Activated CD4-positive, alpha-beta T cell treated with anti-CD3 and anti-CD28 coated beads, Interleukin-2, amount 10 ng/mL, durations not matched to agents 7 days and 5 days (primary cell): ENCODE data around the gene OCRL. TPM values are rescaled to one million over a fixed set of nuclear protein-coding genes. Genes with fewer than 3 reads are reported as not detected.

Experiments
- CTCF ChIA-PET: fragments of 350-600 bp; sonication (Branson Sonifier 250); formaldehyde crosslinking; loops from one replicate; lab custom pipeline; 2021; ENCODE audit warnings: antibody characterized with exemption; lab: Charles Lee
- POLR2A ChIA-PET: fragments of 350-600 bp; sonication (Branson Sonifier 250); formaldehyde crosslinking; loops from one replicate; lab custom pipeline; 2021; ENCODE audit warnings: antibody characterized with exemption; lab: Charles Lee
- DNase-seq: peaks from one replicate; pipeline ENCODE4 v3.0.0-alpha.2; 2020
- H3K27ac Mint-ChIP-seq: one replicate; pipeline ENCODE4 v1.8.0; 2021; ENCODE audit warnings: mild to moderate bottlenecking, moderate library complexity, mixed read lengths
- H3K27me3 Mint-ChIP-seq: one replicate; pipeline ENCODE4 v1.8.0; 2021; ENCODE audit warnings: mixed read lengths
- H3K36me3 Mint-ChIP-seq: one replicate; pipeline ENCODE4 v1.8.0; 2021; ENCODE audit warnings: low read depth, mixed read lengths
- H3K4me1 Mint-ChIP-seq: one replicate; pipeline ENCODE4 v1.8.0; 2021; ENCODE audit warnings: mixed read lengths
- H3K4me3 Mint-ChIP-seq: one replicate; pipeline ENCODE4 v1.8.0; 2021; ENCODE audit warnings: mild to moderate bottlenecking, moderate library complexity, mixed read lengths
- H3K9me3 Mint-ChIP-seq: one replicate; pipeline ENCODE4 v1.8.0; 2021; ENCODE audit warnings: mixed read lengths
- total RNA-seq, 2 experiments: library from RNA; stranded (reverse); gene quantifications; one replicate each; pipeline ENCODE4 v1.2.3, GENCODE V29; 2021

Gene OCRL
- total RNA-seq, 2 experiments from 2014 or later, result 1.9 to 2.1 TPM

GRCh38 chrX:129576539-129576938 lies 36.5 kb downstream of the OCRL start:
- no peak overlapping the region for H3K27ac Mint-ChIP-seq
- ChIA-PET CTCF (no interaction called here), POLR2A (no interaction called here)
- H3K36me3 Mint-ChIP-seq, result no peaks in the 10 kb centered on the region
- no peaks in the 10 kb centered on the region for H3K4me1 Mint-ChIP-seq
- H3K27me3 Mint-ChIP-seq, result no peaks in the 10 kb centered on the region
- no peak for DNase-seq
- H3K9me3 Mint-ChIP-seq, result no peaks in the 10 kb centered on the region
- H3K4me3 Mint-ChIP-seq, result no peak overlapping the region

GRCh38 chrX:129577473-129577872 lies 37.4 kb downstream of the OCRL start:
- Mint-ChIP-seq H3K27me3 (no peaks in the 10 kb centered on the region), H3K27ac (no peak overlapping the region), H3K4me3 (no peak overlapping the region), H3K9me3 (no peaks in the 10 kb centered on the region), H3K36me3 (no peaks in the 10 kb centered on the region), H3K4me1 (no peaks in the 10 kb centered on the region)
- POLR2A ChIA-PET, result no interaction called here
- DNase-seq, result no peak
- CTCF ChIA-PET, result no interaction called here

- ChIA-PET CTCF (no interaction called here), POLR2A (no interaction called here)
- Mint-ChIP-seq H3K4me1 (no peaks in the 10 kb centered on the region), H3K27me3 (no peaks in the 10 kb centered on the region), H3K9me3 (no peaks in the 10 kb centered on the region), H3K27ac (no peak overlapping the region), H3K4me3 (no peak overlapping the region), H3K36me3 (no peaks in the 10 kb centered on the region)
- no peak for DNase-seq
These were observed 37.8 kb downstream of the OCRL start for GRCh38 chrX:129577877-129578276.

- POLR2A ChIA-PET, result no interaction called here
- no peaks in the 10 kb centered on the region for H3K4me1 Mint-ChIP-seq
- no peaks in the 10 kb centered on the region for H3K27me3 Mint-ChIP-seq
- CTCF ChIA-PET, result no interaction called here
- no peak overlapping the region for H3K4me3 Mint-ChIP-seq
- no peak overlapping the region for H3K27ac Mint-ChIP-seq
- H3K9me3 Mint-ChIP-seq, result no peaks in the 10 kb centered on the region
- H3K36me3 Mint-ChIP-seq, result no peaks in the 10 kb centered on the region
- no peak for DNase-seq
These were observed 41.8 kb downstream of the OCRL start for GRCh38 chrX:129581904-129582303.

GRCh38 chrX:129585167-129585566 lies 45.1 kb downstream of the OCRL start:
- ChIA-PET CTCF (interaction anchor here (0.6 kb wide), 1 partner anchor 1326 kb away, joined by 5 read pairs; no protein-coding TSS in a partner anchor), POLR2A (no interaction called here)
- no peak overlapping the region for H3K4me3 Mint-ChIP-seq
- H3K4me1 Mint-ChIP-seq, result no peaks in the 10 kb centered on the region
- H3K27ac Mint-ChIP-seq, result no peak overlapping the region
- H3K9me3 Mint-ChIP-seq, result no peaks in the 10 kb centered on the region
- H3K36me3 Mint-ChIP-seq, result no peaks in the 10 kb centered on the region
- no peaks in the 10 kb centered on the region for H3K27me3 Mint-ChIP-seq
- DNase-seq, result no peak

- ChIA-PET CTCF (interaction anchor here (1.1 kb wide), 1 partner anchor 15 kb away, joined by 3 read pairs; no protein-coding TSS in a partner anchor), POLR2A (no interaction called here)
- no peak overlapping the region for H3K27ac Mint-ChIP-seq
- no peaks in the 10 kb centered on the region for H3K4me1 Mint-ChIP-seq
- H3K4me3 Mint-ChIP-seq, result no peak overlapping the region
- no peaks in the 10 kb centered on the region for H3K9me3 Mint-ChIP-seq
- H3K27me3 Mint-ChIP-seq, result no peaks in the 10 kb centered on the region
- DNase-seq, result no peak
- H3K36me3 Mint-ChIP-seq, result no peaks in the 10 kb centered on the region
These were observed 45.6 kb downstream of the OCRL start for GRCh38 chrX:129585691-129586090.

GRCh38 chrX:129586446-129586845 lies 46.4 kb downstream of the OCRL start:
- no peak for DNase-seq
- no peak overlapping the region for H3K4me3 Mint-ChIP-seq
- no peak overlapping the region for H3K27ac Mint-ChIP-seq
- CTCF ChIA-PET, result interaction anchor here (1.1 kb wide), 1 partner anchor 15 kb away, joined by 3 read pairs; no protein-coding TSS in a partner anchor
- no peaks in the 10 kb centered on the region for H3K9me3 Mint-ChIP-seq
- H3K27me3 Mint-ChIP-seq, result no peaks in the 10 kb centered on the region
- POLR2A ChIA-PET, result no interaction called here
- no peaks in the 10 kb centered on the region for H3K4me1 Mint-ChIP-seq
- no peaks in the 10 kb centered on the region for H3K36me3 Mint-ChIP-seq

- CTCF ChIA-PET, result no interaction called here
- Mint-ChIP-seq H3K4me3 (no peak overlapping the region), H3K27me3 (no peaks in the 10 kb centered on the region)
These were observed 50.5 kb downstream of the OCRL start for GRCh38 chrX:129590596-129590995.

GRCh38 chrX:129593137-129593536 lies 53.1 kb downstream of the OCRL start:
- no peaks in the 10 kb centered on the region for H3K27me3 Mint-ChIP-seq
- DNase-seq, result no peak
- ChIA-PET CTCF (interaction anchor here (1.5 kb wide), 1 partner anchor 468 kb away, joined by 4 read pairs; no protein-coding TSS in a partner anchor), POLR2A (no interaction called here)
- no peak overlapping the region for H3K4me3 Mint-ChIP-seq
- H3K9me3 Mint-ChIP-seq, result no peaks in the 10 kb centered on the region
- H3K4me1 Mint-ChIP-seq, result peaks cover 5% of the 10 kb centered on the region
- H3K36me3 Mint-ChIP-seq, result no peaks in the 10 kb centered on the region
- no peak overlapping the region for H3K27ac Mint-ChIP-seq

More at GRCh38 chrX:129590596-129590995, 50.5 kb downstream of the OCRL start:
- DNase-seq, result no peak
- H3K4me1 Mint-ChIP-seq, result peaks cover 5% of the 10 kb centered on the region
- H3K27ac Mint-ChIP-seq, result no peak overlapping the region
- no peaks in the 10 kb centered on the region for H3K36me3 Mint-ChIP-seq
- POLR2A ChIA-PET, result no interaction called here
- no peaks in the 10 kb centered on the region for H3K9me3 Mint-ChIP-seq

GRCh38 chrX:129594781-129595180 lies 54.7 kb downstream of the OCRL start:
- DNase-seq, result no peak
- H3K4me3 Mint-ChIP-seq, result no peak overlapping the region
- H3K9me3 Mint-ChIP-seq, result no peaks in the 10 kb centered on the region
- H3K27me3 Mint-ChIP-seq, result no peaks in the 10 kb centered on the region
- peaks cover 5% of the 10 kb centered on the region for H3K4me1 Mint-ChIP-seq
- no peaks in the 10 kb centered on the region for H3K36me3 Mint-ChIP-seq
- ChIA-PET CTCF (interaction anchor here (0.9 kb wide), 1 partner anchor 10 kb away, joined by 4 read pairs; no protein-coding TSS in a partner anchor), POLR2A (no interaction called here)
- H3K27ac Mint-ChIP-seq, result no peak overlapping the region

- Mint-ChIP-seq H3K4me3 (no peak overlapping the region), H3K27ac (no peak overlapping the region), H3K36me3 (no peaks in the 10 kb centered on the region), H3K4me1 (peaks cover 5% of the 10 kb centered on the region), H3K9me3 (no peaks in the 10 kb centered on the region), H3K27me3 (no peaks in the 10 kb centered on the region)
- DNase-seq, result no peak
- ChIA-PET CTCF (interaction anchor here (0.6 to 1.5 kb wide), 3 partner anchors 38 to 452 kb away, joined by 3 to 5 read pairs (median 3); no protein-coding TSS in a partner anchor), POLR2A (no interaction called here)
These were observed 56.0 kb downstream of the OCRL start for GRCh38 chrX:129596077-129596476.

- Mint-ChIP-seq H3K4me3 (no peak overlapping the region), H3K9me3 (no peaks in the 10 kb centered on the region), H3K27me3 (peaks cover 3% of the 10 kb centered on the region), H3K27ac (no peak overlapping the region), H3K4me1 (peaks cover 8% of the 10 kb centered on the region), H3K36me3 (no peaks in the 10 kb centered on the region)
- ChIA-PET POLR2A (no interaction called here), CTCF (no interaction called here)
- no peak for DNase-seq
These were observed 57.8 kb downstream of the OCRL start for GRCh38 chrX:129597905-129598304.

- DNase-seq, result no peak
- no peaks in the 10 kb centered on the region for H3K9me3 Mint-ChIP-seq
- H3K27me3 Mint-ChIP-seq, result peaks cover 3% of the 10 kb centered on the region
- peaks cover 13% of the 10 kb centered on the region for H3K4me1 Mint-ChIP-seq
- H3K36me3 Mint-ChIP-seq, result no peaks in the 10 kb centered on the region
- ChIA-PET CTCF (no interaction called here), POLR2A (no interaction called here)
- H3K27ac Mint-ChIP-seq, result no peak overlapping the region
- no peak overlapping the region for H3K4me3 Mint-ChIP-seq
These were observed 59.4 kb downstream of the OCRL start for GRCh38 chrX:129599499-129599898.

GRCh38 chrX:129599996-129600395 lies 59.9 kb downstream of the OCRL start:
- H3K27me3 Mint-ChIP-seq, result peaks cover 3% of the 10 kb centered on the region
- H3K4me1 Mint-ChIP-seq, result peaks cover 18% of the 10 kb centered on the region
- H3K27ac Mint-ChIP-seq, result no peak overlapping the region
- H3K4me3 Mint-ChIP-seq, result no peak overlapping the region
- ChIA-PET CTCF (no interaction called here), POLR2A (no interaction called here)
- H3K9me3 Mint-ChIP-seq, result no peaks in the 10 kb centered on the region
- DNase-seq, result no peak
- H3K36me3 Mint-ChIP-seq, result no peaks in the 10 kb centered on the region
